NB4 (cell line): ENCODE data around the gene VLDLR.

Experiments used
- DNase-seq: peaks from one replicate; pipeline ENCODE4 v3.0.0; 2010; ENCODE audit warnings: low read depth
- H3K4me3 ChIP-seq: one replicate; pipeline ENCODE4 v1.5.1; 2011; ENCODE audit warnings: mild to moderate bottlenecking, low read depth, low read length, moderate library complexity
- MYC ChIP-seq: IDR thresholded peaks from 2 replicates; pipeline ENCODE4 v1.6.1; 2011; ENCODE audit warnings: low read depth, low read length
- POLR2A ChIP-seq: IDR thresholded peaks from 2 replicates; pipeline ENCODE4 v1.6.1; 2011; ENCODE audit warnings: mild to moderate bottlenecking; ENCODE audit not compliant: insufficient read length; ENCODE audit errors: extremely low read depth
- TF ChIP-seq, protein P1 (sequence below): IDR thresholded peaks from 2 replicates; pipeline ENCODE4 v1.6.1; 2011; ENCODE audit warnings: low read depth, low read length
- TF ChIP-seq, protein P2 (sequence below): IDR thresholded peaks from one replicate; pipeline ENCODE4 v1.5.1; 2012; ENCODE audit warnings: low read depth, low read length

VLDLR gene

DNA sequence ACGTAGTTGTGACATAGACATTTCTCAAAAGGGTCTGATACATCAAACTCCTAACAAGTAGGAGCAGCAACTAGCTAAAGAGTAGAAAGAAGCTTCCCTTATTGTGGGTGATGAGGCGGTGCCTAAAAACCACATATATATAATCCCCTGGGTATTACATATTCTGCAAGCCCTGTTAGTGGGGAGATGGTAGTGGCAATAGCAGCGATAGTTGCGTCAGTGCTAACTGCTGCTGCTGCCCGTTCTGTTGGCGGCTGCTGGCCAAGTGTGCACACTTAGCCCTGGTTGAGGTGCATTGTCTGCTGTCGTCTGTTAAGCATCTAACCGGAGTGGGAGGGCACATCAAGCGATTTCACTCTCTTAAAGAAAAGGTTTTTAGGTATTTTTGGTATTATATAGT, 35.8 kb downstream of the VLDLR start:
- DNase-seq = peak; percentile 100
- TF ChIP-seq MYC = peak; percentile 78
- TF ChIP-seq, protein P1, sequence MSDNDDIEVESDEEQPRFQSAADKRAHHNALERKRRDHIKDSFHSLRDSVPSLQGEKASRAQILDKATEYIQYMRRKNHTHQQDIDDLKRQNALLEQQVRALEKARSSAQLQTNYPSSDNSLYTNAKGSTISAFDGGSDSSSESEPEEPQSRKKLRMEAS = peak; percentile 44; the same call in 1 of the 2 replicates
- TF ChIP-seq, protein P2, sequence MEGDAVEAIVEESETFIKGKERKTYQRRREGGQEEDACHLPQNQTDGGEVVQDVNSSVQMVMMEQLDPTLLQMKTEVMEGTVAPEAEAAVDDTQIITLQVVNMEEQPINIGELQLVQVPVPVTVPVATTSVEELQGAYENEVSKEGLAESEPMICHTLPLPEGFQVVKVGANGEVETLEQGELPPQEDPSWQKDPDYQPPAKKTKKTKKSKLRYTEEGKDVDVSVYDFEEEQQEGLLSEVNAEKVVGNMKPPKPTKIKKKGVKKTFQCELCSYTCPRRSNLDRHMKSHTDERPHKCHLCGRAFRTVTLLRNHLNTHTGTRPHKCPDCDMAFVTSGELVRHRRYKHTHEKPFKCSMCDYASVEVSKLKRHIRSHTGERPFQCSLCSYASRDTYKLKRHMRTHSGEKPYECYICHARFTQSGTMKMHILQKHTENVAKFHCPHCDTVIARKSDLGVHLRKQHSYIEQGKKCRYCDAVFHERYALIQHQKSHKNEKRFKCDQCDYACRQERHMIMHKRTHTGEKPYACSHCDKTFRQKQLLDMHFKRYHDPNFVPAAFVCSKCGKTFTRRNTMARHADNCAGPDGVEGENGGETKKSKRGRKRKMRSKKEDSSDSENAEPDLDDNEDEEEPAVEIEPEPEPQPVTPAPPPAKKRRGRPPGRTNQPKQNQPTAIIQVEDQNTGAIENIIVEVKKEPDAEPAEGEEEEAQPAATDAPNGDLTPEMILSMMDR = no peak

DNA sequence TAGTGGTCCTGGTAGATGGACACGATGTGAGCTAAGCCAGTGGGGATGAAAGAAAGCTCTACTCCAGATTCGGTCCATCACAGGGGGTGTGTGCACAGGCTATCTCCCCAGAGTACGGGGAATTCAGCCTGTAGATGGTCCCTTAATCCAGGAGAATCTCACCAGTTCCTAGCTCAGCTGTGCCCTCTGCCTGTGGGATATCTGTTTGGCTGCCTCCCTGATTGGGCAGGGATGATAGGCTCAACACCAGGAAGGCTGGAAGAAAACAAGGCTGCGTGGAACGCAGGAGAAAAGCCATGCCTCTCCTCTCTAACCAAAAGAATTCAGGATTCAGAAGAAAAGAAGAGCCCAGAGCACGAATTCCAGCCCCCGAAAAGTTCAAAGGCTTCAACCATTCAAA, 40.9 kb downstream of the VLDLR start:
- no peak overlapping the region for H3K4me3 ChIP-seq
- no peak for DNase-seq
- TF ChIP-seq, protein P1 = no peak
- TF ChIP-seq POLR2A (no peak), MYC (no peak)
- TF ChIP-seq, protein P2 = no peak

More for the DNA sequence above, 35.8 kb downstream of the VLDLR start:
- no peak overlapping the region for H3K4me3 ChIP-seq

DNA sequence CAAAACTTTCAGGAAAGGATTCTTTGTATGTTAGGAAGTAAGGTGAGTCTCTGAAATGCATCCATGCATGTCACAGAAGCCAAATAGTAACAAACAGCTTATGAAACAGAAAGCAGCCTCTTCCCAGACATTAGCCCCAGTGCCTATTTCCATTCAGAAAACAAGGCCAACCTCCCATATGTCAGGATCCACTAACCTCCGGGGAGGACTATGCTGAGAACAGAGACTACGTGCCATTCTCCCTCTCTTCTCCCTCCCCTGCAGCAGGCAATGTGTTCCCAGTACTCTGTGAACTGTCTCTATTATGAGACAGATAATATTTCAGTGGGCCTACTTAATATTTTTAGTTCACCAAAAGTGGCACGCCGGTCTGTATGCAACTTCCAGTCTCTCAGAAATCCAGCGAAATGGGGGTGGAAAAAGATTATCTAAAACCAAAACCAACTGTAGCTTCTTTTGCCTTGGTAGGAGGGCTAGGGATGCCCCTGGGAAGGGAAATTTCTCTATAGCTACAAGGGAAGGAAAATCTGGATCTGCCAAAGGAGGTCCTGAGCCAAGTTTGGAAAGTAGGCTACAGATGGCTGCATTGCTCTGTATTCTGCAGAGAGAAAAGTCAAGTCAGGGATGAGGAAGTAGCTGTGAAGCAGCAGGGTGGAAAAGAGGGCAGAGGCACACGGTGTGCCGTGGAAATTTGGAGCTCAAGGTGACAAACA, 42.0 kb downstream of the VLDLR start:
- TF ChIP-seq MYC (no peak), POLR2A (no peak)
- TF ChIP-seq, protein P2 = no peak
- TF ChIP-seq, protein P1 = no peak
- no peak overlapping the region for H3K4me3 ChIP-seq
- DNase-seq = no peak

DNA sequence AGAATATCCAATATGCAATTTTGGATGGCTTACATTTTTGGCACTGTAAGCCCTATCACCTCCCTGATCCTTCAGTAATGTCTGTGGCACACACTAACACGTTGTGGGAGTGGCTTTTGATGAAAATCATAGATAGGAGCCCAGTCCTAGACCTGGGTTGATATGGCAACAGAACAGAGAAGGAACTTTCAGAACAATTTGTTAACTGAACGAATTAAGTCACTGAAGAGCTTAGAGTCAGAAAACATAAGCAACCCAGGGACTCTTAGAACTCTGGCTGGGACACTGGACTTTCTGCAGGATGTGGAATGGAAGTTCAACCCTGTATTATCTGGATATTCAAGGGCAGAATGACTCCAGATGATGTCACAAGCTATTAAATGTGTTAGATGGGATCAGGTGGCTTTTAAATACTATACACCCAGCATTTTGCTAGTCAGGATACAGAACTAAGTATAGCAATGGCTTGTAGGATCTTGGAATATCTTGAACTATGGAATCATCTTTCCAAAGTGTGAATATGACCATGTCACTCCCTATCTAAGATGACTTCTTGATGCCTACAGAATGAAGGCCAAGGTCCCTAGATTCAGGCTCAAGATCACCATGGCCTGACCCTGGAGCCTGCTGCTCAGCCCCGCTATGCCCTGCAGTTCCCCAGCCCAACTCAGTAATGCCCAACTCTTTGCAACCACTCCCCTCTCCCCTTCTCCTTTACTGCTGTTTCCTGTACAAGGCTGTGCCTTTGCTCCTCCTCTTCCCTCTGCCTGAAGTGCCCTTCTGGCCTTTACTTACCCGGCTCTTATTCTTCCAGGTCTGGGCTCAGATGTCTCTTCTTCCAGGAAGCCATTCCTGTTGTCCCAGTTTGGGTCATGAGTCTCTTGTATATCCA, 42.8 kb downstream of the VLDLR start:
- no peak overlapping the region for H3K4me3 ChIP-seq
- no peak for DNase-seq
- TF ChIP-seq, protein P2 = no peak
- TF ChIP-seq MYC = no peak
- no peak for TF ChIP-seq POLR2A
- TF ChIP-seq, protein P1 = no peak

DNA sequence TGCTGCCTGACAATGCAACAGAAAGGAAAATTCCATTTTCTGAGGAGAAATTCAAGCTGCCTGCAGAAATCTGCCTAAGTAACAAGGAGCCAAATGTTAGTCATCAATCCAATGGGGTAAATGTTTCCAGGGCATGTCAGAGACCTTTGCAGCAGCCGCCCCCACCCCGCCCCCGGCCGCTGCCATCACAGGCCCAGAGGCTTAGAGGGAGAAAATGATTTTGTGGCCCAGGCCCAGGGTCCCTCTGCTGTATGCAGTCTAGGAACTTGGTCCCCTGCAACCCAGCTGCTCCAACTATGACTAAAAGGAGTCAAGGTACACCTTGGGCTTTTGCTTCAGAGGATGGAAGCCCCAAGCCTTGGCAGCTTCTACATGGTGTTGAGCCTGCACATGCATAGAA, 45.0 kb downstream of the VLDLR start:
- no peak for DNase-seq
- H3K4me3 ChIP-seq = no peak overlapping the region
- TF ChIP-seq, protein P2 = no peak
- TF ChIP-seq MYC = no peak
- no peak for TF ChIP-seq POLR2A
- TF ChIP-seq, protein P1 = no peak
